Caco-2 (cell line): ENCODE measurements around the gene OR1M1. TPM values are rescaled to one million over a fixed set of nuclear protein-coding genes. Genes with fewer than 3 reads are reported as not detected.

Source experiments
- BruUV-seq: library from RNA; stranded (reverse); fragments of 400-500 nt; replicated peaks from 2 replicates; lab custom pipeline; 2021; lab: Mats Ljungman, UMichigan
- CTCF ChIA-PET: fragments of 300-600 bp; sonication (Branson Sonifier 250); formaldehyde crosslinking; loops from one replicate; lab custom pipeline; 2022; ENCODE audit warnings: antibody characterized with exemption; lab: Charles Lee
- POLR2A ChIA-PET: fragments of 300-600 bp; sonication (Branson Sonifier 250); formaldehyde crosslinking; loops from one replicate; lab custom pipeline; 2022; ENCODE audit warnings: antibody characterized with exemption; lab: Charles Lee
- DNase-seq, 2 experiments: peaks; one replicate each; pipeline versions ENCODE4 v3.0.0 to v3.0.0-alpha.2; 2020 to 2022
- H3K27me3 ChIP-seq: replicated peaks from 2 replicates; pipeline ENCODE4 v1.6.0; 2011; ENCODE audit warnings: low read length; ENCODE audit not compliant: control insufficient read depth, insufficient read depth
- H3K36me3 ChIP-seq: 2 replicates; pipeline ENCODE4 v1.5.1; 2011; ENCODE audit warnings: low read length; ENCODE audit not compliant: control insufficient read depth, insufficient read depth
- H3K4me1 ChIP-seq: fragments of 250-450 bp; sonication (Bioruptor Pico); 2 replicates; pipeline ENCODE4 v1.5.1; 2020; ENCODE audit warnings: mild to moderate bottlenecking
- H3K4me3 ChIP-seq: 2 replicates; pipeline ENCODE4 v1.5.1; 2011; ENCODE audit warnings: low read depth, mild to moderate bottlenecking, control low read depth, low read length
- H3K9me3 ChIP-seq: fragments of 250-450 bp; sonication (Bioruptor Pico); 2 replicates; pipeline ENCODE4 v1.5.1; 2020; ENCODE audit warnings: mild to moderate bottlenecking, moderate library complexity
- H3K27ac Mint-ChIP-seq: one replicate; pipeline ENCODE4 v1.8.0; 2022; ENCODE audit warnings: mixed read lengths; ENCODE audit not compliant: unreplicated experiment
- H3K27me3 Mint-ChIP-seq: one replicate; pipeline ENCODE4 v1.8.0; 2022; ENCODE audit warnings: mixed read lengths; ENCODE audit not compliant: insufficient read depth, unreplicated experiment
- H3K36me3 Mint-ChIP-seq: one replicate; pipeline ENCODE4 v1.8.0; 2022; ENCODE audit warnings: mild to moderate bottlenecking, mixed read lengths; ENCODE audit not compliant: insufficient read depth, unreplicated experiment
- H3K4me1 Mint-ChIP-seq: one replicate; pipeline ENCODE4 v1.8.0; 2022; ENCODE audit warnings: low read depth, mixed read lengths; ENCODE audit not compliant: unreplicated experiment
- H3K4me3 Mint-ChIP-seq: one replicate; pipeline ENCODE4 v1.8.0; 2022; ENCODE audit warnings: mild to moderate bottlenecking, moderate library complexity, mixed read lengths; ENCODE audit not compliant: unreplicated experiment
- H3K9me3 Mint-ChIP-seq: one replicate; pipeline ENCODE4 v1.8.0; 2022; ENCODE audit warnings: mixed read lengths; ENCODE audit not compliant: unreplicated experiment
- CTCF ChIP-seq, 2 experiments: fragments of 200-600 bp in 1 of 2; IDR thresholded peaks; 1 replicate in 1 of 2; 2 replicates in 1 of 2; pipeline versions ENCODE4 v1.5.1 to v1.8.0; 2011 to 2022; ENCODE audit warnings: antibody characterized with exemption in 1 of 2, control low read depth in 1 of 2, inconsistent platforms in 1 of 2, low read depth in 1 of 2, low read length in 1 of 2, mild to moderate bottlenecking in 1 of 2, moderate library complexity in 1 of 2; ENCODE audit not compliant: insufficient read depth in 1 of 2, severe bottlenecking in 1 of 2, unreplicated experiment in 1 of 2
- intact Hi-C: fragments of 100-400 bp; cut with micrococcal nuclease; formaldehyde crosslinking; loops from one replicate; pipeline ENCODE4 v1.10.0; 2022; ENCODE audit not compliant: unreplicated experiment
- total RNA-seq: library from RNA; stranded (reverse); gene quantifications from 2 replicates; pipeline ENCODE4 v1.2.3, GENCODE V29; 2022

The OR1M1 gene
- total RNA-seq, 1 experiment from 2014 or later, result not detected

- no peaks in the 10 kb centered on the region for H3K27me3 Mint-ChIP-seq
- DNase-seq, result no peak
- TF ChIP-seq CTCF (IDR thresholded peaks at IDR 0.05; ENCODE audit: insufficient read depth in 1 of 2, low read depth in 1 of 2, low read length in 1 of 2, severe bottlenecking in 1 of 2, unreplicated experiment in 1 of 2), result no peak
- Histone ChIP-seq H3K4me1 (no peaks in the 10 kb centered on the region), H3K9me3 (no peaks in the 10 kb centered on the region), H3K27me3 (no peaks in the 10 kb centered on the region), H3K4me3 (no peak overlapping the region), H3K36me3 (no peaks in the 10 kb centered on the region)
- no peaks in the 10 kb centered on the region for H3K36me3 Mint-ChIP-seq
- no peaks in the 10 kb centered on the region for H3K4me1 Mint-ChIP-seq
- no peaks in the 10 kb centered on the region for H3K9me3 Mint-ChIP-seq
- H3K4me3 Mint-ChIP-seq, result no peak overlapping the region
- H3K27ac Mint-ChIP-seq, result peak overlapping the region; percentile 39
- intact Hi-C loops, result no loop called here
- no TSS peak for BruUV-seq
- POLR2A ChIA-PET, result no interaction called here
- CTCF ChIA-PET, result no interaction called here
Measured at GRCh38 chr19:9078651-9079050, 8.2 kb upstream of the OR1M1 start.

- Mint-ChIP-seq H3K4me3 (no peak within 1 kb of the TSS), H3K27me3 (peaks cover 5% of the 10 kb centered on the region), H3K36me3 (no peaks in the 10 kb centered on the region), H3K27ac (no peak within 1 kb of the TSS), H3K9me3 (peaks cover 9% of the 10 kb centered on the region), H3K4me1 (no peaks in the 10 kb centered on the region)
- Histone ChIP-seq H3K4me1 (no peaks in the 10 kb centered on the region), H3K4me3 (no peak within 1 kb of the TSS), H3K9me3 (no peaks in the 10 kb centered on the region), H3K27me3 (no peaks in the 10 kb centered on the region), H3K36me3 (no peaks in the 10 kb centered on the region)
- no TSS peak for BruUV-seq
- POLR2A ChIA-PET, result no interaction called here
- no peak for TF ChIP-seq CTCF (IDR thresholded peaks at IDR 0.05; ENCODE audit: insufficient read depth in 1 of 2, low read depth in 1 of 2, low read length in 1 of 2, severe bottlenecking in 1 of 2, unreplicated experiment in 1 of 2)
- CTCF ChIA-PET, result no interaction called here
- intact Hi-C loops, result no loop called here
- no peak for DNase-seq
Measured at GRCh38 chr19:9107375-9107774, 20.5 kb downstream of the OR1M1 start, which contains the start of gene OR7G2. Gene OR7G2 (minus strand): TSS chr19:9107475. CDS start chr19:9103243, 4,232 bp downstream.

GRCh38 chr19:9109959-9110358 is 23.1 kb downstream of the OR1M1 start:
- POLR2A ChIA-PET, result no interaction called here
- no peaks in the 10 kb centered on the region for H3K36me3 ChIP-seq
- no peak overlapping the region for H3K4me3 Mint-ChIP-seq
- H3K4me3 ChIP-seq, result no peak overlapping the region
- intact Hi-C loops, result no loop called here
- H3K9me3 ChIP-seq, result no peaks in the 10 kb centered on the region
- H3K27me3 ChIP-seq, result no peaks in the 10 kb centered on the region
- no peak for DNase-seq
- no TSS peak for BruUV-seq
- no peaks in the 10 kb centered on the region for H3K27me3 Mint-ChIP-seq
- H3K36me3 Mint-ChIP-seq, result no peaks in the 10 kb centered on the region
- H3K4me1 Mint-ChIP-seq, result no peaks in the 10 kb centered on the region
- no peak overlapping the region for H3K27ac Mint-ChIP-seq
- H3K4me1 ChIP-seq, result no peaks in the 10 kb centered on the region
- no peak for TF ChIP-seq CTCF (IDR thresholded peaks at IDR 0.05; ENCODE audit: insufficient read depth in 1 of 2, low read depth in 1 of 2, low read length in 1 of 2, severe bottlenecking in 1 of 2, unreplicated experiment in 1 of 2)
- peaks cover 9% of the 10 kb centered on the region for H3K9me3 Mint-ChIP-seq
- CTCF ChIA-PET, result no interaction called here
